ENCODE results near the gene SLC7A9.
"Not testable (repeated sequence)": the region's sequence is repeated elsewhere in the genome, so short reads cannot be mapped to it uniquely, and the experiment has no call there.

Gene SLC7A9

GRCh38 chr19:32857584-32857983 lies 12.0 kb downstream of the SLC7A9 start:
- no peaks in the 10 kb centered on the region for H3K36me3 ChIP-seq (ENCODE audit: insufficient read depth, low read length)
- H3K4me2 ChIP-seq (ENCODE audit: low read length), result no peak overlapping the region
- no peaks in the 10 kb centered on the region for H3K9me2 ChIP-seq (ENCODE audit: low read depth, low read length)
- no peak overlapping the region for H2AFZ ChIP-seq (ENCODE audit: low read length)
- H4K20me1 ChIP-seq (ENCODE audit: insufficient read depth, low read length), result no peaks in the 10 kb centered on the region
- no peaks in the 10 kb centered on the region for H3F3A ChIP-seq (ENCODE audit: insufficient read depth, low read length)
- TF ChIP-seq CTCF (IDR thresholded peaks at IDR 0.05; ENCODE audit: low read length) (no peak), EZH2 (IDR thresholded peaks at IDR 0.05; ENCODE audit: borderline replicate concordance, low read length) (no peak)
- no peaks in the 10 kb centered on the region for H3K4me1 ChIP-seq (ENCODE audit: insufficient read depth, low read length, severe bottlenecking)
- H3K4me3 ChIP-seq (ENCODE audit: low read depth, low read length, poor library complexity, severe bottlenecking), result no peak overlapping the region
- no peak overlapping the region for H3K27ac ChIP-seq (ENCODE audit: low read depth, low read length, poor library complexity, severe bottlenecking)
- no peaks in the 10 kb centered on the region for H3K9me3 ChIP-seq (ENCODE audit: low read length)
- H3K79me2 ChIP-seq (ENCODE audit: insufficient read depth, low read length), result no peaks in the 10 kb centered on the region
- no peak overlapping the region for H3K9ac ChIP-seq (ENCODE audit: low read length)
- H3K27me3 ChIP-seq (ENCODE audit: insufficient read depth, low read length), result no peaks in the 10 kb centered on the region

GRCh38 chr19:32856818-32857217 lies 12.7 kb downstream of the SLC7A9 start:
- H3K4me1 ChIP-seq (ENCODE audit: insufficient read depth, low read length, severe bottlenecking); H2AFZ ChIP-seq (ENCODE audit: low read length); H3K4me3 ChIP-seq (ENCODE audit: low read depth, low read length, poor library complexity, severe bottlenecking); H3K9me2 ChIP-seq (ENCODE audit: low read depth, low read length); H3K27ac ChIP-seq (ENCODE audit: low read depth, low read length, poor library complexity, severe bottlenecking); H3K79me2 ChIP-seq (ENCODE audit: insufficient read depth, low read length); H3F3A ChIP-seq (ENCODE audit: insufficient read depth, low read length); H3K27me3 ChIP-seq (ENCODE audit: insufficient read depth, low read length); H3K4me2 ChIP-seq (ENCODE audit: low read length); H3K9me3 ChIP-seq (ENCODE audit: low read length); H3K9ac ChIP-seq (ENCODE audit: low read length); H4K20me1 ChIP-seq (ENCODE audit: insufficient read depth, low read length); H3K36me3 ChIP-seq (ENCODE audit: insufficient read depth, low read length): not testable (repeated sequence)

- Histone ChIP-seq H3K4me1 (ENCODE audit: insufficient read depth, low read length, severe bottlenecking) (no peaks in the 10 kb centered on the region), H3K4me3 (ENCODE audit: low read depth, low read length, poor library complexity, severe bottlenecking) (no peak overlapping the region), H3K4me2 (ENCODE audit: low read length) (no peak overlapping the region), H3K9ac (ENCODE audit: low read length) (no peak overlapping the region), H3F3A (ENCODE audit: insufficient read depth, low read length) (no peaks in the 10 kb centered on the region), H3K36me3 (ENCODE audit: insufficient read depth, low read length) (no peaks in the 10 kb centered on the region), H2AFZ (ENCODE audit: low read length) (no peak overlapping the region), H3K9me3 (ENCODE audit: low read length) (no peaks in the 10 kb centered on the region), H4K20me1 (ENCODE audit: insufficient read depth, low read length) (no peaks in the 10 kb centered on the region), H3K9me2 (ENCODE audit: low read depth, low read length) (no peaks in the 10 kb centered on the region), H3K79me2 (ENCODE audit: insufficient read depth, low read length) (no peaks in the 10 kb centered on the region), H3K27me3 (ENCODE audit: insufficient read depth, low read length) (no peaks in the 10 kb centered on the region), H3K27ac (ENCODE audit: low read depth, low read length, poor library complexity, severe bottlenecking) (no peak overlapping the region)
- TF ChIP-seq CTCF (IDR thresholded peaks at IDR 0.05; ENCODE audit: low read length) (no peak), EZH2 (IDR thresholded peaks at IDR 0.05; ENCODE audit: borderline replicate concordance, low read length) (no peak)
These were observed 17.4 kb downstream of the SLC7A9 start for GRCh38 chr19:32852216-32852615.

- H3K27ac ChIP-seq (ENCODE audit: low read depth, low read length, poor library complexity, severe bottlenecking); H3K4me1 ChIP-seq (ENCODE audit: insufficient read depth, low read length, severe bottlenecking); H4K20me1 ChIP-seq (ENCODE audit: insufficient read depth, low read length); H3K4me2 ChIP-seq (ENCODE audit: low read length); H2AFZ ChIP-seq (ENCODE audit: low read length); H3K9me3 ChIP-seq (ENCODE audit: low read length); H3K36me3 ChIP-seq (ENCODE audit: insufficient read depth, low read length); H3K79me2 ChIP-seq (ENCODE audit: insufficient read depth, low read length); H3K27me3 ChIP-seq (ENCODE audit: insufficient read depth, low read length); H3K9me2 ChIP-seq (ENCODE audit: low read depth, low read length); H3K9ac ChIP-seq (ENCODE audit: low read length); H3F3A ChIP-seq (ENCODE audit: insufficient read depth, low read length); H3K4me3 ChIP-seq (ENCODE audit: low read depth, low read length, poor library complexity, severe bottlenecking): not testable (repeated sequence)
These were observed 21.5 kb downstream of the SLC7A9 start for GRCh38 chr19:32848035-32848434.

All from OCI-LY1 (cell line).